SK-N-SH (cell line): ENCODE results near the gene CDK1. TPM values are rescaled to one million over a fixed set of nuclear protein-coding genes. Genes with fewer than 3 reads are reported as not detected.

Experiments used
- CTCF ChIA-PET: fragments of 300-600, 350-600 bp; formaldehyde crosslinking; extraction: SDS; loops from one replicate; lab custom pipeline; 2021; lab: Yijun Ruan, JAX
- POLR2A ChIA-PET: fragments of 350-600 bp; sonication (Branson Sonifier 250); formaldehyde crosslinking; extraction: SDS; loops from one replicate; lab custom pipeline; 2020; ENCODE audit warnings: antibody characterized with exemption, inconsistent platforms; lab: Yijun Ruan, JAX
- DNase-seq: peaks from one replicate; pipeline ENCODE4 v3.0.0; 2012
- H2AFZ ChIP-seq: fragments of 200-600 bp; sonication (generic); 2 replicates; pipeline ENCODE4 v1.8.1; 2016; ENCODE audit warnings: antibody characterized with exemption, mild to moderate bottlenecking, low read depth
- H3F3A ChIP-seq: fragments of 200-600 bp; sonication (generic); replicated peaks from 2 replicates; pipeline ENCODE3; 2016; ENCODE audit warnings: antibody characterized with exemption, mild to moderate bottlenecking; ENCODE audit not compliant: insufficient read depth
- H3K27ac ChIP-seq, 2 experiments: fragments of 200-500 bp in 1 of 2; fragments of 200-600 bp in 1 of 2; sonication (Bioruptor generic) in 1 of 2; sonication (generic), shearing (Covaris generic) in 1 of 2; 2 replicates each; pipeline versions ENCODE4 v1.5.1 to v1.6.1; 2014 to 2016; ENCODE audit warnings: low read depth in 2 of 2, inconsistent platforms in 1 of 2, low read length in 1 of 2, mild to moderate bottlenecking in 1 of 2, mixed read lengths in 1 of 2
- H3K27me3 ChIP-seq: fragments of 200-600 bp; sonication (generic), shearing (Covaris generic); 2 replicates; pipeline ENCODE4 v1.6.1; 2016; ENCODE audit warnings: mixed run types; ENCODE audit not compliant: insufficient read depth
- H3K36me3 ChIP-seq, 2 experiments: fragments of 200-500 bp in 1 of 2; fragments of 200-600 bp in 1 of 2; sonication (Bioruptor generic) in 1 of 2; sonication (generic) in 1 of 2; replicated peaks in 1 of 2; 2 replicates each; pipeline versions ENCODE3 to v1.5.1; 2014 to 2016; ENCODE audit warnings: low read length in 1 of 2, mild to moderate bottlenecking in 1 of 2; ENCODE audit not compliant: insufficient read depth in 2 of 2, control insufficient read depth in 1 of 2
- H3K4me1 ChIP-seq, 2 experiments: fragments of 200-500 bp in 1 of 2; fragments of 200-600 bp in 1 of 2; sonication (Bioruptor generic) in 1 of 2; sonication (generic), shearing (Covaris generic) in 1 of 2; 2 replicates each; pipeline versions ENCODE4 v1.5.1 to v1.6.1; 2014 to 2016; ENCODE audit warnings: low read depth in 1 of 2, low read length in 1 of 2, mixed run types in 1 of 2; ENCODE audit not compliant: insufficient read depth in 2 of 2, control insufficient read depth in 1 of 2
- H3K4me2 ChIP-seq: fragments of 200-600 bp; sonication (generic), shearing (Covaris generic); 2 replicates; pipeline ENCODE4 v1.6.1; 2017; ENCODE audit warnings: mixed run types
- H3K4me3 ChIP-seq, 2 experiments: fragments of 200-500 bp in 1 of 2; fragments of 200-600 bp in 1 of 2; sonication (Bioruptor generic) in 1 of 2; sonication (generic), shearing (Covaris generic) in 1 of 2; 2 replicates each; pipeline versions ENCODE4 v1.5.1 to v1.8.1; 2014 to 2016; ENCODE audit warnings: low read depth in 2 of 2, inconsistent platforms in 1 of 2, low read length in 1 of 2, mild to moderate bottlenecking in 1 of 2, mixed read lengths in 1 of 2, moderate library complexity in 1 of 2
- H3K79me2 ChIP-seq: fragments of 200-600 bp; sonication (generic); 2 replicates; pipeline ENCODE4 v1.8.1; 2017; ENCODE audit warnings: mild to moderate bottlenecking; ENCODE audit not compliant: insufficient read depth
- H3K9ac ChIP-seq: fragments of 200-600 bp; sonication (generic); 2 replicates; pipeline ENCODE4 v1.6.1; 2017; ENCODE audit warnings: mixed run types
- H3K9me2 ChIP-seq: fragments of 200-600 bp; sonication (generic); 2 replicates; pipeline ENCODE4 v1.6.1; 2017; ENCODE audit warnings: mixed run types
- H3K9me3 ChIP-seq: fragments of 200-600 bp; sonication (generic); 2 replicates; pipeline ENCODE4 v1.6.1; 2017; ENCODE audit warnings: mixed run types, mild to moderate bottlenecking, moderate library complexity
- H4K20me1 ChIP-seq: fragments of 200-600 bp; sonication (generic); 2 replicates; pipeline ENCODE4 v1.6.1; 2017; ENCODE audit warnings: mild to moderate bottlenecking, mixed run types; ENCODE audit not compliant: insufficient read depth
- CHD2 ChIP-seq: fragments of 150-350 bp; IDR thresholded peaks from 2 replicates; pipeline ENCODE4 v1.6.1; 2018; ENCODE audit warnings: low read length; ENCODE audit not compliant: partially characterized antibody
- CTCF ChIP-seq: fragments of 200-600 bp; sonication (generic); IDR thresholded peaks from 2 replicates; pipeline ENCODE4 v1.6.1; 2017; ENCODE audit warnings: antibody characterized with exemption, mild to moderate bottlenecking, moderate library complexity
- EP300 ChIP-seq, 2 experiments: IDR thresholded peaks; 2 replicates each; pipeline versions ENCODE4 v1.4.0 to v1.6.1; 2012; ENCODE audit warnings: borderline replicate concordance in 1 of 2, low read depth in 1 of 2, low read length in 1 of 2
- FOXJ3 ChIP-seq: sonication (generic); formaldehyde crosslinking; IDR thresholded peaks from 2 replicates; pipeline ENCODE4 v1.5.1; 2020; ENCODE audit warnings: mild to moderate bottlenecking, missing genetic modification reagents
- FOXM1 ChIP-seq: IDR thresholded peaks from 2 replicates; pipeline ENCODE4 v1.4.0; 2012; ENCODE audit warnings: low read depth, mild to moderate bottlenecking
- GABPA ChIP-seq: IDR thresholded peaks from 2 replicates; pipeline ENCODE4 v1.4.0; 2012; ENCODE audit warnings: low read depth, mild to moderate bottlenecking
- IRF3 ChIP-seq: fragments of 150-350 bp; IDR thresholded peaks from 2 replicates; pipeline ENCODE4 v1.6.1; 2016; ENCODE audit warnings: mild to moderate bottlenecking, low read depth, low read length
- MEF2A ChIP-seq: IDR thresholded peaks from 2 replicates; pipeline ENCODE4 v1.4.0; 2012; ENCODE audit warnings: low read depth, borderline replicate concordance
- RCOR1 ChIP-seq: fragments of 150-350 bp; IDR thresholded peaks from 2 replicates; pipeline ENCODE4 v1.6.1; 2017; ENCODE audit warnings: antibody characterized with exemption, low read length
- REST ChIP-seq: IDR thresholded peaks from 2 replicates; pipeline ENCODE4 v1.6.1; 2012; ENCODE audit warnings: mild to moderate bottlenecking, low read depth, low read length, moderate library complexity
- RFX5 ChIP-seq: IDR thresholded peaks from 2 replicates; pipeline ENCODE4 v1.6.1; 2012; ENCODE audit warnings: mild to moderate bottlenecking, improper control_type of control experiment, low read length
- RXRA ChIP-seq: IDR thresholded peaks from 2 replicates; pipeline ENCODE4 v1.4.0; 2012; ENCODE audit warnings: low read depth, mild to moderate bottlenecking, borderline replicate concordance
- SIN3A ChIP-seq: IDR thresholded peaks from 2 replicates; pipeline ENCODE4 v1.6.1; 2012; ENCODE audit warnings: low read depth, mild to moderate bottlenecking, low read length, moderate library complexity, borderline replicate concordance
- SMC3 ChIP-seq: IDR thresholded peaks from 2 replicates; pipeline ENCODE4 v1.6.1; 2012; ENCODE audit warnings: low read depth, low read length, improper control_type of control experiment
- TAF1 ChIP-seq: IDR thresholded peaks from 2 replicates; pipeline ENCODE4 v1.6.1; 2012; ENCODE audit warnings: low read depth, mild to moderate bottlenecking, low read length, moderate library complexity, borderline replicate concordance
- TCF12 ChIP-seq: IDR thresholded peaks from 2 replicates; pipeline ENCODE4 v1.4.0; 2012
- TEAD4 ChIP-seq: IDR thresholded peaks from 2 replicates; pipeline ENCODE4 v1.4.0; 2012; ENCODE audit warnings: mild to moderate bottlenecking, borderline replicate concordance; ENCODE audit not compliant: insufficient read depth
- USF1 ChIP-seq: IDR thresholded peaks from 2 replicates; pipeline ENCODE4 v1.4.0; 2012; ENCODE audit warnings: low read depth, borderline replicate concordance
- USF2 ChIP-seq: fragments of 150-350 bp; IDR thresholded peaks from 2 replicates; pipeline ENCODE4 v1.6.1; 2017; ENCODE audit warnings: antibody characterized with exemption, low read length, low read depth, borderline replicate concordance
- ZBTB33 ChIP-seq: IDR thresholded peaks from 2 replicates; pipeline ENCODE4 v1.4.0; 2012; ENCODE audit warnings: low read depth, borderline replicate concordance
- WGBS: methylation state at CpG from one replicate; pipeline ENCODE4 v1.1.6; 2017; ENCODE audit warnings: low lambda C conversion rate; 5-methylcytosine and 5-hydroxymethylcytosine counted together
- polyA plus RNA-seq, 3 experiments: library from polyadenylated mRNA; depleted of rRNA; stranded (reverse); fragments of >200 nt; gene quantifications; 2 replicates each; pipeline ENCODE4 v1.2.3, GENCODE V29; 2012

CDK1 gene
- polyA plus RNA-seq, 1 of the 3 experiments (the other 2 are of a cell fraction) = 20.8 TPM

GRCh38 chr10:60747817-60748469 lies 30.3 kb upstream of the CDK1 start:
- no peak overlapping the region for H3K4me2 ChIP-seq
- no peaks in the 10 kb centered on the region for H3K79me2 ChIP-seq
- POLR2A ChIA-PET = no interaction called here
- no peaks in the 10 kb centered on the region for H4K20me1 ChIP-seq
- no peak for DNase-seq
- no peak overlapping the region for H3K9ac ChIP-seq
- no peak overlapping the region for H3K4me3 ChIP-seq
- no peaks in the 10 kb centered on the region for H3F3A ChIP-seq
- no peaks in the 10 kb centered on the region for H3K36me3 ChIP-seq
- no peak overlapping the region for H2AFZ ChIP-seq
- H3K9me2 ChIP-seq = no peaks in the 10 kb centered on the region
- WGBS = 44% methylated on average over 2 of the region's 2 CpGs
- H3K27ac ChIP-seq = no peak overlapping the region
- H3K4me1 ChIP-seq = no peaks in the 10 kb centered on the region
- H3K9me3 ChIP-seq = no peaks in the 10 kb centered on the region
- no peaks in the 10 kb centered on the region for H3K27me3 ChIP-seq
- TF ChIP-seq SIN3A = no peak
- TF ChIP-seq REST = no peak
- no peak for TF ChIP-seq USF2
- no peak for TF ChIP-seq TAF1
- TF ChIP-seq TEAD4 = no peak
- no peak for TF ChIP-seq SMC3
- TF ChIP-seq MEF2A = no peak
- no peak for TF ChIP-seq IRF3
- no peak for TF ChIP-seq FOXM1
- no peak for TF ChIP-seq CTCF
- no peak for TF ChIP-seq RXRA
- TF ChIP-seq RCOR1 = no peak
- no peak for TF ChIP-seq ZBTB33
- TF ChIP-seq RFX5 = no peak
- TF ChIP-seq TCF12 = no peak
- no peak for TF ChIP-seq EP300 (IDR thresholded peaks at IDR 0.05; ENCODE audit: borderline replicate concordance in 1 of 2, low read depth in 1 of 2, low read length in 1 of 2)
- TF ChIP-seq USF1 = no peak
- no peak for TF ChIP-seq GABPA
- no peak for TF ChIP-seq CHD2
- no peak for TF ChIP-seq FOXJ3 (CRISPR knock-in tag)
- CTCF ChIA-PET = interaction anchor here (0.7 to 1.2 kb wide), 2 partner anchors 10 to 393 kb away, joined by 3 read pairs; no protein-coding TSS in a partner anchor
